Hepatocyte (in vitro differentiated cells): ENCODE data around the gene XG. TPM values are rescaled to one million over a fixed set of nuclear protein-coding genes. Genes with fewer than 3 reads are reported as not detected.

ENCODE experiments used
- DNase-seq: peaks from one replicate; pipeline ENCODE4 v3.0.0-alpha.2; 2016; ENCODE audit warnings: low spot score
- H2AFZ ChIP-seq: fragments of 200-600 bp; sonication (generic); 2 replicates; pipeline ENCODE4 v1.6.0; 2016; ENCODE audit warnings: antibody characterized with exemption, mild to moderate bottlenecking
- H3K27ac ChIP-seq: fragments of 200-600 bp; sonication (generic); 2 replicates; pipeline ENCODE4 v1.5.1; 2016; ENCODE audit warnings: mild to moderate bottlenecking
- H3K27me3 ChIP-seq: fragments of 200-600 bp; sonication (generic); 2 replicates; pipeline ENCODE4 v1.6.1; 2016
- H3K36me3 ChIP-seq: fragments of 200-600 bp; sonication (generic); replicated peaks from 2 replicates; pipeline ENCODE4 v1.5.1; 2016; ENCODE audit warnings: low read depth; ENCODE audit not compliant: insufficient read depth
- H3K4me1 ChIP-seq: fragments of 200-600 bp; sonication (generic); 2 replicates; pipeline ENCODE4 v1.5.1; 2016; ENCODE audit warnings: mild to moderate bottlenecking, moderate library complexity; ENCODE audit not compliant: insufficient read depth
- H3K4me2 ChIP-seq: fragments of 200-600 bp; sonication (generic); 2 replicates; pipeline ENCODE4 v1.6.0; 2016
- H3K4me3 ChIP-seq: fragments of 200-600 bp; sonication (generic); 2 replicates; pipeline ENCODE4 v1.5.1; 2016; ENCODE audit warnings: mild to moderate bottlenecking
- H3K79me2 ChIP-seq: fragments of 200-600 bp; sonication (generic); 2 replicates; pipeline ENCODE4 v1.6.0; 2017; ENCODE audit warnings: mild to moderate bottlenecking
- H3K9me2 ChIP-seq: fragments of 200-600 bp; sonication (generic); replicated peaks from 2 replicates; pipeline ENCODE4 v1.6.0; 2017; ENCODE audit warnings: mild to moderate bottlenecking; ENCODE audit not compliant: insufficient read depth
- H3K9me3 ChIP-seq: fragments of 200-600 bp; sonication (generic); 2 replicates; pipeline ENCODE4 v1.5.1; 2016; ENCODE audit warnings: low read depth, mild to moderate bottlenecking
- H4K20me1 ChIP-seq: fragments of 200-600 bp; sonication (generic); 2 replicates; pipeline ENCODE4 v1.6.0; 2016; ENCODE audit warnings: mild to moderate bottlenecking; ENCODE audit not compliant: insufficient read depth, poor library complexity, severe bottlenecking
- CTCF ChIP-seq: fragments of 200-600 bp; sonication (generic); IDR thresholded peaks from 2 replicates; pipeline ENCODE4 v1.5.1; 2016; ENCODE audit warnings: antibody characterized with exemption, mild to moderate bottlenecking; ENCODE audit not compliant: poor library complexity
- EZH2 ChIP-seq: fragments of 200-600 bp; sonication (generic); IDR thresholded peaks from 2 replicates; pipeline ENCODE4 v1.6.1; 2016; ENCODE audit warnings: antibody characterized with exemption, mild to moderate bottlenecking, borderline replicate concordance
- EZH2phosphoT487 ChIP-seq: fragments of 200-600 bp; sonication (generic); IDR thresholded peaks from one replicate; pipeline ENCODE4 v1.6.1; 2018; ENCODE audit warnings: antibody characterized with exemption, mild to moderate bottlenecking, low read depth, moderate library complexity; ENCODE audit not compliant: unreplicated experiment, severe bottlenecking
- WGBS: methylation state at CpG from one replicate; pipeline ENCODE4 v1.1.6; 2016; ENCODE audit warnings: low lambda C conversion rate; ENCODE audit errors: missing lambda C conversion rate; 5-methylcytosine and 5-hydroxymethylcytosine counted together
- polyA plus RNA-seq: library from polyadenylated mRNA; unstranded; fragments of >200 nt; fragmentation: Nextera tagmentation; extraction: Ambion mirVana; gene quantifications from 2 replicates; pipeline ENCODE4 v1.2.1, GENCODE V29; 2016
- total RNA-seq: library from RNA; depleted of rRNA; stranded (reverse); fragments of >200 nt; gene quantifications from 2 replicates; pipeline ENCODE4 v1.2.3, GENCODE V29; 2014

XG gene
- total and polyA plus RNA-seq, 2 experiments from 2014 or later: 0.53 to 0.64 TPM

GRCh38 chrX:2854918-2855317 is 103.1 kb downstream of the XG start:
- Histone ChIP-seq H4K20me1 (no peaks in the 10 kb centered on the region), H3K27ac (no peak overlapping the region), H3K4me1 (no peaks in the 10 kb centered on the region), H3K9me3 (no peaks in the 10 kb centered on the region), H3K9me2 (no peaks in the 10 kb centered on the region), H2AFZ (no peak overlapping the region), H3K27me3 (no peaks in the 10 kb centered on the region), H3K4me3 (no peak overlapping the region), H3K4me2 (no peak overlapping the region), H3K36me3 (no peaks in the 10 kb centered on the region), H3K79me2 (no peaks in the 10 kb centered on the region)
- TF ChIP-seq CTCF: no peak
- TF ChIP-seq EZH2phosphoT487: no peak
- no peak for DNase-seq
- 97% methylated on average over 21 of the region's 21 CpGs for WGBS

DNA sequence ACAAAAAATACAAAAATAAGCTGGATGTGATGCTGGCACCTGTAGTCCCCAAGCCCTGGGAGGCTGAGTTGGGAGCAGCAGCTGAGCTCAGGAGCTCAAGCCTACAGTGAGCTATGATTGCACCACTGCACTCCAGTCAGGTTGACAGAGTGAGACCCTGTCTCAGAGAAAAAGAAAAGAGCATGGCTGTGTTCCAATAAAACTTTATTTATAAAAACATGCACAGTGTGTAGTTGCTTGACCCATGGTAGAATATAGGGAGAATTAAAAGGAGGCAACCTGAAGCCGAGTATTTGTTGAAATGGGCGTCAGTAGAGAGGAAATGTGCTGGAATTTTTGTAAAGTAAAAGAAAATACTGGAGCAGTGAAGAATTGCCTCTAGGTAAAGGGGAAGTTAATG is 103.9 kb downstream of the XG start:
- no peaks in the 10 kb centered on the region for H3K4me1 ChIP-seq

DNA sequence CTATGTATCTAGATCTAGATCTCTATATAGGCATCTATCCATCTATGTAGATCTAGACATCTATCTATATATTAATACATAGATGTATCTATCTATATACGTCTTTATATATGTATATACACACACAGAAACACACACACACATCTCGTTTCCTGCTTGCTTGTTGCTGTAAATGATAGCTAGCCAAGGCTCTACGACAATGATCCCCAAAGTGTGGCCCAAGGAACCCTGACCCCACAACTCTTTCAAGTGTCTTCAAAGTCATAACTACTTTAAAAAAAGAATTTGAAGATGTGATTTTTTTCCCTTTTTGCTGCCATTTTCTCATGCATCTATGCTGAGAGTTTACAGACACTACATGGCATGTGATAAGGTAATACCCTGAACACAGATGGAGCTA is 105.7 kb downstream of the XG start:
- Histone ChIP-seq H4K20me1 (no peaks in the 10 kb centered on the region), H2AFZ (no peak overlapping the region), H3K27ac (no peak overlapping the region), H3K4me1 (no peaks in the 10 kb centered on the region), H3K9me3 (no peaks in the 10 kb centered on the region), H3K4me2 (no peak overlapping the region), H3K9me2 (no peaks in the 10 kb centered on the region), H3K36me3 (peaks cover 6% of the 10 kb centered on the region), H3K79me2 (no peaks in the 10 kb centered on the region), H3K4me3 (no peak overlapping the region), H3K27me3 (no peaks in the 10 kb centered on the region)
- 92% methylated on average over 3 of the region's 3 CpGs for WGBS
- TF ChIP-seq CTCF (no peak), EZH2 (no peak), EZH2phosphoT487 (no peak)
- no peak for DNase-seq

More for the DNA sequence above, 103.9 kb downstream of the XG start:
- WGBS: 100% methylated on average over 2 of the region's 2 CpGs
- Histone ChIP-seq H3K4me2 (no peak overlapping the region), H3K79me2 (no peaks in the 10 kb centered on the region), H3K9me2 (no peaks in the 10 kb centered on the region), H3K36me3 (no peaks in the 10 kb centered on the region), H3K4me3 (no peak overlapping the region), H3K27ac (no peak overlapping the region), H3K27me3 (no peaks in the 10 kb centered on the region), H4K20me1 (no peaks in the 10 kb centered on the region), H3K9me3 (no peaks in the 10 kb centered on the region), H2AFZ (no peak overlapping the region)
- DNase-seq: no peak
- TF ChIP-seq CTCF: no peak
- no peak for TF ChIP-seq EZH2phosphoT487

DNA sequence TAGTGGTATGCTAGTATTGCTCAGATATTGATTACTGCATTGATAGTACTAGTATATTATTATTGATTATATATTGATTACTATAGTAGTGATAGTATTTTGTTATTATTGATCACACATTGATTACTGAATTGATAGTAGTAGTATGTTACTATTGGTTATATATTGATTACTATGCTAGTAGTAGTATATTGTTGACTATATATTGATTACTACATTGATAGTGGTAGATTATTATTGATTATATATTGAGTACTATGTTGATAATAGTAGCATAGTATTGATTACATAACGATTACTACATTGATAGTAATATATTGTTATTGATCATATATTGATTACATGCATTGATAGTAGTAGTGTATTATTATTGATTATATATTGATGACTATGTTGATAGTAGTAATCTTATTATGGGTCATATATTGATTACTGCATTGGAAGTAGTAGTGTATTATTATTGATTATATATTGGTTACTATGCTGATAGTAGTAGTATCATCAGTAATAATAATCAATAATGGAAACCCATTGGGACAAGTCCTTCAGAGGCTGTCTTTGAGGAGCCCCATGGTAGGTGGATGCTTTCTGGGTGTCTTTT is 107.5 kb downstream of the XG start:
- no peak overlapping the region for H3K27ac ChIP-seq
- no peaks in the 10 kb centered on the region for H3K27me3 ChIP-seq
- no peaks in the 10 kb centered on the region for H3K9me2 ChIP-seq
- H3K4me1 ChIP-seq: no peaks in the 10 kb centered on the region
- no peak overlapping the region for H3K4me3 ChIP-seq
- no peaks in the 10 kb centered on the region for H4K20me1 ChIP-seq
- DNase-seq: no peak
- H2AFZ ChIP-seq: no peak overlapping the region
- peaks cover 6% of the 10 kb centered on the region for H3K36me3 ChIP-seq
- TF ChIP-seq EZH2 (no peak), EZH2phosphoT487 (no peak), CTCF (no peak)
- H3K79me2 ChIP-seq: no peaks in the 10 kb centered on the region
- H3K9me3 ChIP-seq: no peaks in the 10 kb centered on the region
- no peak overlapping the region for H3K4me2 ChIP-seq
- WGBS: 88% methylated on average over 1 of the region's 1 CpG
